Memory B cell (primary cell): ENCODE results near the gene AKR7A2.

Experiments
- ATAC-seq: fragments of 150-1000 bp; cut with Tn5 transposase; 2 replicates; pipeline ENCODE4 v1.10.0; 2021; ENCODE audit warnings: low read depth, mild to moderate bottlenecking, moderate library complexity
- DNase-seq, 2 donors: peaks; one replicate each; pipeline ENCODE4 v3.0.0; 2022; ENCODE audit warnings: low spot score in 2 of 2
- H3K27ac Mint-ChIP-seq: one replicate; pipeline ENCODE4 v1.8.0; 2022; ENCODE audit warnings: mild to moderate bottlenecking, moderate library complexity, mixed read lengths
- H3K27me3 Mint-ChIP-seq: one replicate; pipeline ENCODE4 v1.8.0; 2022; ENCODE audit warnings: mixed read lengths
- H3K36me3 Mint-ChIP-seq: one replicate; pipeline ENCODE4 v1.8.0; 2022; ENCODE audit warnings: mild to moderate bottlenecking, mixed read lengths
- H3K4me1 Mint-ChIP-seq: one replicate; pipeline ENCODE4 v1.8.0; 2022; ENCODE audit warnings: mixed read lengths
- H3K4me3 Mint-ChIP-seq: one replicate; pipeline ENCODE4 v1.8.0; 2022; ENCODE audit warnings: mild to moderate bottlenecking, moderate library complexity, mixed read lengths
- H3K9me3 Mint-ChIP-seq: one replicate; pipeline ENCODE4 v1.8.0; 2022; ENCODE audit warnings: mixed read lengths

AKR7A2 gene

GRCh38 chr1:19348441-19349198, 36.7 kb upstream of the AKR7A2 start:
- H3K27me3 Mint-ChIP-seq, result no peaks in the 10 kb centered on the region
- no peaks in the 10 kb centered on the region for H3K9me3 Mint-ChIP-seq
- H3K27ac Mint-ChIP-seq, result no peak overlapping the region
- H3K4me3 Mint-ChIP-seq, result no peak overlapping the region
- peaks cover 2% of the 10 kb centered on the region for H3K4me1 Mint-ChIP-seq
- no peak for DNase-seq
- ATAC-seq, result no peak
- H3K36me3 Mint-ChIP-seq, result peaks cover 10% of the 10 kb centered on the region

DNA sequence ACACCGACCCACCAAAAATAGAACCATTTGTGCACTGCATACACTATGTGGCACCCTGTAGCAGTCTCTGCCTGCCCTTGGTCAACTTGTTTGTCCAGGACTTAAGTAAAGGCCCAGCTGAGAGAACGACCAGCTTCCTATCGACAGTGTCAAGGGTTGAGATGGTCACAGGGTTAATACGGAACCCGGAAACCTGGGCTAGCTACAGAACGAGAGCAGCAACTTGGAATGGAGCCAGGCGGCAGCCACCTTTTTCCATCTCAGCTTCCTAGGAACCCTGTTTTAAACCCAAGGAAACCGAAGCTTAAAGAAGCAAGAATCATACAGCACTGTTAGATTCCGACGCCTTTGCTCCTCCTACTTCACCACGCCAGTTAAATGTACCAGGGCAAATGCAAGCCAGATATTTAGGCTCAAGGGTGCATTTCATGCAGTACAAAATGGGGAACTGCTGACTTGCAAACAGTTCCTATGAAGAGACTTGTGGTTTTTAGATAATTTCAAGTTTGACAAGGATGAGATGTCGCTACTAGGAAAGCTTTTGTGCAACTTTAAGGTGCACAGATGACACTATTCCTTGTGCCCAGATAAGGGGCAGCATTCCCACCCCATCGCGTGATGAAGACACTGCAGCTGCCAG, 35.7 kb upstream of the AKR7A2 start:
- Mint-ChIP-seq H3K4me1 (peaks cover 2% of the 10 kb centered on the region), H3K9me3 (no peaks in the 10 kb centered on the region), H3K27me3 (no peaks in the 10 kb centered on the region), H3K4me3 (no peak overlapping the region), H3K36me3 (peaks cover 10% of the 10 kb centered on the region), H3K27ac (no peak overlapping the region)
- no peak for DNase-seq
- ATAC-seq, result no peak

DNA sequence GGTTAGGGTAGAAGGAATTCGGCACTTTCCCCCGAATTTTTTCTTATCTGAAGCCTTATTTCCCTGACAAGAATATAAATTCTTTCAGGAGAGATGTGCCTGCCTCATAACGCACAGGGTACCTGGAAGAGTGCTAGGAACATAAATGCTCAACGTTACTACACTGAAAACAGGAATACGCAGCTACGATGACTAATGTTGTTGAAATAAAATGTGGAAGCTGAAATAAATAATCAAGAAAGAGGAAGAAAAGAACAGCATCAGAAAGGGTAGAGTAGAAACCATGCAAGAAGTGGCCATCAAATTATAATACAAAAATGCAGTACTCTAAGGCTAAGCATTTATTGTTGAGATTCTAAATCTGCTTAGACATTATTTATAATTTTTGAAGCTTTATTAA, 34.1 kb upstream of the AKR7A2 start:
- Mint-ChIP-seq H3K4me1 (peaks cover 7% of the 10 kb centered on the region), H3K4me3 (no peak overlapping the region), H3K9me3 (no peaks in the 10 kb centered on the region), H3K27ac (no peak overlapping the region), H3K27me3 (no peaks in the 10 kb centered on the region), H3K36me3 (peaks cover 17% of the 10 kb centered on the region)
- no peak for ATAC-seq
- no peak for DNase-seq

GRCh38 chr1:19345391-19345790, 33.4 kb upstream of the AKR7A2 start:
- H3K27ac Mint-ChIP-seq, result no peak overlapping the region
- no peak overlapping the region for H3K4me3 Mint-ChIP-seq
- H3K4me1 Mint-ChIP-seq, result peaks cover 7% of the 10 kb centered on the region
- DNase-seq, result no peak
- no peaks in the 10 kb centered on the region for H3K9me3 Mint-ChIP-seq
- H3K36me3 Mint-ChIP-seq, result peaks cover 16% of the 10 kb centered on the region
- ATAC-seq, result no peak
- no peaks in the 10 kb centered on the region for H3K27me3 Mint-ChIP-seq

DNA sequence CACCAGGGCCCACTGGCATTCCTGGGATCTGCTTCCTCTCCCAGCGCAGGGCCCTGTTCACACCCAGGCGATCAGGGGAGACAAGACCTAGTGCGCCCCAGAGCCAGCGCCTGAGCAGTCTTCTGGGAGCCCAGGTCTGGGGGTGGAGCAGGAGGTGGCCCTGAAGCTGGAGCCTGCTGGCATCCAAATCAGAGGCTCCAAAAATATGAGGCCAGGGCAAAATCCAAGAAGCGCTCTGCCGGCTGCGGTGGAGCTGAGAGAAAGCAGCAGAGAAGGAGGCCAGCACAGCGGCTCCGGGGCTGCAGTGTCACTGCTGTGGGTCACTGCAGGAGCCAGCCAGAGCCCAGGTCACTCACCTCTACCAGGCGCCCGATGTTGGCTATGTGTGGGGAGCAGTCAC, 32.9 kb upstream of the AKR7A2 start:
- H3K4me1 Mint-ChIP-seq, result peaks cover 7% of the 10 kb centered on the region
- no peaks in the 10 kb centered on the region for H3K9me3 Mint-ChIP-seq
- H3K27me3 Mint-ChIP-seq, result no peaks in the 10 kb centered on the region
- H3K27ac Mint-ChIP-seq, result no peak overlapping the region
- DNase-seq (no peak), ATAC-seq (no peak)
- H3K36me3 Mint-ChIP-seq, result peaks cover 13% of the 10 kb centered on the region
- no peak overlapping the region for H3K4me3 Mint-ChIP-seq

GRCh38 chr1:19344372-19344810, 32.4 kb upstream of the AKR7A2 start:
- Mint-ChIP-seq H3K9me3 (no peaks in the 10 kb centered on the region), H3K27ac (no peak overlapping the region), H3K36me3 (peaks cover 13% of the 10 kb centered on the region), H3K27me3 (no peaks in the 10 kb centered on the region), H3K4me3 (no peak overlapping the region), H3K4me1 (peaks cover 7% of the 10 kb centered on the region)
- peak; percentile 37 to 54 for DNase-seq
- peak; percentile 68 for ATAC-seq

DNA sequence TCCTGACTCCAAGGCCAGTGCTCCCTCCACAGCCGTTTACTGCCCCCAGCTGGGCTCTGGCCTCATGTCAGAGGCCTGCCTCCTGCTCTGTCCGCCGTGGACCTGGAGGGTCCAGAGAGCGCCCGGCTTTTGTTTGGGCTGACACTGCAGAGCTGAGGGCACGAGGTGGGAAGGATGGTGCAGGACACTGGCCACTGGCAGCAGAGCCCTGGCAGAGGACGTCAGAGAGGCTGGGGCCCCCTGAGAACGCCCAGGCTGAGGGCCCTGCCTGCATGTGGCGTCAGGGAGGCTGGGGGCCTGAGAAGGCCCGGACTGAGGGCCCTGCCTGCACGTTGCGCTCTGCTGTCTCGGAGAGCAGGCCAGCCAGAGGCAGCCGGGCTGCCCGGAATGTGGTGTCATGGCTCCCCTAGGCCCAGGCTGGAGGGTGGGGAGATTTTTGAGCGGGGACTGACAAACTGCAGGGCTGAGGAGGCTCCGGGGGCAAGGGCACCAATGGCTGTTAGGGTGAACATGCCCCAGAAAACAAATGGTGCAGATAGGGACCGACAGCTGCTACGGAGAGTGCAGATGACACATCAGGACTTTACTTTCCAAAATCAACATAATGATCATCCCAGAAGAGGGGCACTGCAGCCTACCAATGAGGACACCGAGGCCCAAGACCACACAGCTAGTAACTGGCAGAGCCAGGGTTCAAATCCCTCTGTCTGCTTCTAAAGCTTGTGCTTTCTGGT, 31.8 kb upstream of the AKR7A2 start:
- Mint-ChIP-seq H3K27ac (no peak overlapping the region), H3K9me3 (no peaks in the 10 kb centered on the region), H3K4me3 (no peak overlapping the region), H3K36me3 (peaks cover 16% of the 10 kb centered on the region), H3K4me1 (peaks cover 7% of the 10 kb centered on the region), H3K27me3 (no peaks in the 10 kb centered on the region)
- ATAC-seq, result no peak
- DNase-seq, result no peak

DNA sequence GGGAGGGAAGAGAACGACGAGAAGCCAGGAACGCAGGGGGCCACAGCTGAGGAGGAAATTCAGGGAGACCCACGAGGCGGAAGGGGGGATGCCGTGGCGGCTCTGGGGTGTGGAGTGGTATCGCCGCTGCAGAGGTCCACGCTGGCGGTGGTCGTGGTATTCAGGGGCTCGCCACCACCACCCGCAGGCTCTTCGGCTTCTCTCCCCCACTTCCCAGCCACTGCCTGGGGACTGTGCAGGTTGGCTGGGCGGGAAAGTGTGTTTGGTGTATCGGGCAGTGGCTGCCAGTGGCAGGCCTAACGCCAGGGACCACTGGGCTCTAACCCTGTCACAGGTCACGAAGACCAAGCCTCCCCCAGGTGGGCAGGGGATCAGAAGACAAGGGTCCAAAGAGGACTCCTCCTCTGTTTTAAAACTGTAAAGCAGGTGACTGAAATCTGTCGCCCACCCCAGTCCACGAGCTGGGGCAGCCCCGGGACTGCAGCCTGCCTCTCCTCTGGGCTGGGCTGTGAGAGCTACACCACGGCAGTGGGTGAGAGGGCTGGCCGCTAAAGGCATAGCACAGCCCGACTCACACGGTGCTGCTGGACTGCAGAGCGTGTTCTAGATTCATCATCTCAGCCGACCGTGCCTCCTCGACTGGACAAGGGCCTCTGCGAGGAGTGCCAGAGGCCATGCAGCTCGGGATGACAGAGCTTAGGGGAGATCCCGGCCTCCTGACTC, 31.1 kb upstream of the AKR7A2 start:
- no peak overlapping the region for H3K27ac Mint-ChIP-seq
- no peak for ATAC-seq
- DNase-seq, result no peak
- peaks cover 16% of the 10 kb centered on the region for H3K36me3 Mint-ChIP-seq
- H3K27me3 Mint-ChIP-seq, result no peaks in the 10 kb centered on the region
- no peak overlapping the region for H3K4me3 Mint-ChIP-seq
- H3K9me3 Mint-ChIP-seq, result no peaks in the 10 kb centered on the region
- H3K4me1 Mint-ChIP-seq, result peaks cover 7% of the 10 kb centered on the region

GRCh38 chr1:19342062-19342750, 30.3 kb upstream of the AKR7A2 start:
- DNase-seq (no peak), ATAC-seq (no peak)
- Mint-ChIP-seq H3K4me1 (peaks cover 7% of the 10 kb centered on the region), H3K9me3 (no peaks in the 10 kb centered on the region), H3K27me3 (no peaks in the 10 kb centered on the region), H3K4me3 (no peak overlapping the region), H3K27ac (no peak overlapping the region), H3K36me3 (peaks cover 18% of the 10 kb centered on the region)

DNA sequence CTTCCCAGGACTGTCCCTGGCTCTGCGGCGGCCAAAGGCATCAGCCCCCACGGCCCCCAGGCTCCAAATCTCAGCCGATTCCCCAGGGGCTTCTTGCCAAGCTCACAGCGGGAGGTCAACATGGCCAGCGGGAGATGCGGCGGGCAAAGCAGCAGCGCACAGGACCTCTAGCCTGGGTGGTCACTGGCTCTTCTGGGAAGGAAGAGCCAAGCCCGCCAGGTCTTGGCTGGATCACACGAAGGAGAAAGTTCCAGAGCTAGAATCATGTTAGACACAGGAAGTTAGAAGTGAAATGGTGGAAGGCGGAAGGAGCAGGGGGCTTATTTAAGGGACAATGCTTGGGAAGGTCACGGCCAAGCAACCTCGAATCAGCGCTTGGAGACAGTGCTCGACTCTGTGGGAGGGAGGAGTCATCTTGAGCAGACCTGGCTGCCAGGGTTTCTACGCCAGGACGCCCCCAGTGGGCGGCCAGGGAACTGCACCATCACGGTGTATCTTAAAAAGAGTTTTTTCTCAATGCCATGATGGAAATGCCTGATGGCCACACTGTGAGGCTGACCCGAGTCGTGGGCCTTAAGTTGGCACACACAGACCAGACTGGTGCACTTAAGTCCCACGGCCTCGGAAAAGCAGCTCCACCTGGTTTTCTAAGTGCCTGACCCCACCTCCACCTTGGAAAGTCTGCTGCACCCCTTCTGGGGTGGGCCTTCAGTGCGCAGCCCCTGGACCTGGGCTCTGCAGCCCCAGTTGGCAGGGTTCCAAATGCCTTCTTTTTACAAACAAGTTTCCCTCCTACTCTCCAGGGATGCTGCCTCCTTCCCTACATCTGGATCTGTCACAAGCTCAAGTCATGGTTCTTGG, 29.5 kb upstream of the AKR7A2 start:
- peak; percentile 79 for ATAC-seq
- H3K27ac Mint-ChIP-seq, result no peak overlapping the region
- H3K27me3 Mint-ChIP-seq, result no peaks in the 10 kb centered on the region
- H3K36me3 Mint-ChIP-seq, result peaks cover 18% of the 10 kb centered on the region
- H3K9me3 Mint-ChIP-seq, result no peaks in the 10 kb centered on the region
- H3K4me3 Mint-ChIP-seq, result no peak overlapping the region
- peaks cover 7% of the 10 kb centered on the region for H3K4me1 Mint-ChIP-seq
- DNase-seq, result peak; percentile 66 to 73

GRCh38 chr1:19340387-19340937, 28.5 kb upstream of the AKR7A2 start:
- Mint-ChIP-seq H3K36me3 (peaks cover 17% of the 10 kb centered on the region), H3K9me3 (no peaks in the 10 kb centered on the region), H3K4me3 (no peak overlapping the region), H3K27ac (no peak overlapping the region), H3K4me1 (peaks cover 5% of the 10 kb centered on the region), H3K27me3 (no peaks in the 10 kb centered on the region)
- ATAC-seq, result no peak
- no peak for DNase-seq

- Mint-ChIP-seq H3K36me3 (peaks cover 17% of the 10 kb centered on the region), H3K9me3 (no peaks in the 10 kb centered on the region), H3K4me3 (no peak overlapping the region), H3K27me3 (no peaks in the 10 kb centered on the region), H3K27ac (no peak overlapping the region), H3K4me1 (peaks cover 5% of the 10 kb centered on the region)
- ATAC-seq, result no peak
- no peak for DNase-seq
These were observed 27.4 kb upstream of the AKR7A2 start for GRCh38 chr1:19339214-19339861.
